GM12878 (cell line): ENCODE results near the gene ADAM19. TPM values are rescaled to one million over a fixed set of nuclear protein-coding genes. Genes with fewer than 3 reads are reported as not detected.

ENCODE experiments used
- ATAC-seq: fragments of 200-7000 bp; cut with Tn5 transposase; 3 replicates; pipeline ENCODE4 v1.9.1; 2020; ENCODE audit warnings: mild to moderate bottlenecking, moderate library complexity
- BruUV-seq: library from RNA; stranded (reverse); fragments of 400-500 nt; replicated peaks from 2 replicates; lab custom pipeline; 2021; lab: Mats Ljungman, UMichigan
- CTCF ChIA-PET: fragments of 300-600 bp; sonication (Branson Sonifier 250); formaldehyde crosslinking; extraction: SDS; loops from one replicate; lab custom pipeline; 2021; ENCODE audit warnings: inconsistent platforms; lab: Yijun Ruan, JAX
- POLR2A ChIA-PET: fragments of 350-600 bp; formaldehyde crosslinking; extraction: SDS; loops from one replicate; lab custom pipeline; 2021; ENCODE audit warnings: inconsistent platforms; lab: Charles Lee
- RAD21 ChIA-PET: fragments of 300-600 bp; sonication (Branson Sonifier 250); formaldehyde crosslinking; loops from one replicate; lab custom pipeline; 2023; ENCODE audit warnings: antibody characterized with exemption; ENCODE audit not compliant: unreplicated experiment; lab: Charles Lee
- SMC1A ChIA-PET: fragments of 300-600 bp; sonication (Branson Sonifier 250); formaldehyde crosslinking; loops from one replicate; lab custom pipeline; 2023; ENCODE audit not compliant: unreplicated experiment, uncharacterized antibody; lab: Charles Lee
- DNase-seq: peaks from one replicate; pipeline ENCODE4 v3.0.0-alpha.2; 2011; ENCODE audit warnings: low read depth, low spot score
- FAIRE-seq: peaks from 3 replicates; lab custom pipeline; 2011; peaks lifted over from hg19 to GRCh38; lab: Jason Lieb, UNC
- H2AFZ ChIP-seq: 2 replicates; pipeline ENCODE4 v1.6.0; 2011; ENCODE audit warnings: low read depth, low read length, control low read depth; ENCODE audit not compliant: control insufficient read depth
- H3K27ac ChIP-seq: 2 replicates; pipeline ENCODE4 v1.5.1; 2011; ENCODE audit warnings: control low read depth; ENCODE audit not compliant: control insufficient read depth, insufficient read depth
- H3K27me3 ChIP-seq, 2 experiments: replicated peaks in 1 of 2; 2 replicates each; pipeline versions ENCODE4 v1.6.0 to v1.6.1; 2011; ENCODE audit warnings: low read length in 1 of 2; ENCODE audit not compliant: control insufficient read depth in 2 of 2, insufficient read depth in 2 of 2
- H3K36me3 ChIP-seq, 2 experiments: 2 replicates each; pipeline ENCODE4 v1.5.1; 2011; ENCODE audit warnings: low read length in 1 of 2; ENCODE audit not compliant: control insufficient read depth in 2 of 2, insufficient read depth in 2 of 2
- H3K4me1 ChIP-seq: 2 replicates; pipeline ENCODE4 v1.6.1; 2011; ENCODE audit warnings: mild to moderate bottlenecking, low read length, moderate library complexity, mixed read lengths; ENCODE audit not compliant: control insufficient read depth, insufficient read depth
- H3K4me2 ChIP-seq: 2 replicates; pipeline ENCODE4 v1.6.0; 2011; ENCODE audit warnings: control low read depth; ENCODE audit not compliant: control insufficient read depth, insufficient read depth
- H3K4me3 ChIP-seq: fragments of 200-600 bp; sonication (generic); 2 replicates; pipeline ENCODE4 v1.5.1; 2016
- H3K79me2 ChIP-seq: 2 replicates; pipeline ENCODE4 v1.6.0; 2011; ENCODE audit warnings: low read length; ENCODE audit not compliant: control insufficient read depth, insufficient read depth
- H3K9ac ChIP-seq: 2 replicates; pipeline ENCODE4 v1.8.0; 2011; ENCODE audit warnings: low read length, control low read depth, mixed read lengths; ENCODE audit not compliant: control insufficient read depth, insufficient read depth
- H3K9me3 ChIP-seq: replicated peaks from 3 replicates; pipeline ENCODE4 v1.5.1; 2011; ENCODE audit warnings: mild to moderate bottlenecking, low read length; ENCODE audit not compliant: control insufficient read depth, insufficient read depth
- H4K20me1 ChIP-seq: 2 replicates; pipeline ENCODE4 v1.6.0; 2011; ENCODE audit not compliant: control insufficient read depth, insufficient read depth
- KLF5 ChIP-seq: fragments of 450-650 bp; IDR thresholded peaks from 2 replicates; pipeline ENCODE4 v1.6.1; 2014; ENCODE audit warnings: mild to moderate bottlenecking; ENCODE audit not compliant: partially characterized antibody
- MYC ChIP-seq: IDR thresholded peaks from 2 replicates; pipeline ENCODE4 v1.6.1; 2011; ENCODE audit warnings: mild to moderate bottlenecking, low read length, moderate library complexity, inconsistent platforms; ENCODE audit not compliant: insufficient read depth, insufficient replicate concordance, insufficient read length, severe bottlenecking
- PRDM15 ChIP-seq: fragments of 450-650 bp; formaldehyde crosslinking; IDR thresholded peaks from 2 replicates; pipeline ENCODE4 v1.4.0; 2020; ENCODE audit warnings: mild to moderate bottlenecking, moderate library complexity
- ZBTB4 ChIP-seq: fragments of 450-650 bp; formaldehyde crosslinking; IDR thresholded peaks from 2 replicates; pipeline ENCODE4 v1.4.0; 2022; ENCODE audit warnings: mild to moderate bottlenecking, moderate library complexity
- ZNF687 ChIP-seq: fragments of 450-650 bp; IDR thresholded peaks from 2 replicates; pipeline ENCODE4 v1.6.1; 2017; ENCODE audit warnings: mild to moderate bottlenecking, moderate library complexity
- WGBS: methylation state at CpG from one replicate; pipeline ENCODE4 v1.1.6; 2016; ENCODE audit warnings: low lambda C conversion rate; ENCODE audit not compliant: insufficient replicate concordance, insufficient coverage; ENCODE audit errors: missing lambda C conversion rate; 5-methylcytosine and 5-hydroxymethylcytosine counted together
- in situ Hi-C: fragments of 300-500 bp; cut with MboI; formaldehyde crosslinking; loops from 9 replicates; pipeline ENCODE4 v1.14.3; 2018; ENCODE audit warnings: mixed read lengths
- intact Hi-C: fragments of 100-400 bp; cut with micrococcal nuclease; formaldehyde crosslinking; loops from one replicate; pipeline ENCODE4 v1.14.2; 2022; ENCODE audit not compliant: unreplicated experiment
- polyA plus RNA-seq, 11 experiments: library from polyadenylated mRNA; depleted of rRNA in 4 of 11; unstranded in 6 of 11; stranded (reverse) in 5 of 11; fragments of >200 nt; fragmentation: Nextera tagmentation in 4 of 11; fragmentation: Illumina TruSeq in 1 of 11; extraction: Ambion mirVana in 4 of 11; extraction: Trizol in 1 of 11; gene quantifications; 1 replicate in 1 of 11; 2 replicates in 10 of 11; pipeline versions ENCODE4 v1.2.1 to v1.2.3, GENCODE V29; 2011 to 2016; ENCODE audit warnings: inconsistent platforms in 2 of 11, missing spikeins in 2 of 11, low read depth in 1 of 11
- total RNA-seq, 4 experiments: library from RNA; depleted of rRNA in 3 of 4; stranded (reverse); fragments of >200 nt in 3 of 4; fragmentation: Illumina TruSeq in 1 of 4; extraction: Trizol in 1 of 4; gene quantifications; 2 replicates each; pipeline versions ENCODE4 v1.2.1 to v1.2.3, GENCODE V29; 2013 to 2021

The ADAM19 gene
- total and polyA plus RNA-seq, 10 of the 15 experiments (the other 5 are each of a cell fraction or from before 2014, with no cell fraction given) = 16.0 to 92.8 (median 44.7) TPM

DNA sequence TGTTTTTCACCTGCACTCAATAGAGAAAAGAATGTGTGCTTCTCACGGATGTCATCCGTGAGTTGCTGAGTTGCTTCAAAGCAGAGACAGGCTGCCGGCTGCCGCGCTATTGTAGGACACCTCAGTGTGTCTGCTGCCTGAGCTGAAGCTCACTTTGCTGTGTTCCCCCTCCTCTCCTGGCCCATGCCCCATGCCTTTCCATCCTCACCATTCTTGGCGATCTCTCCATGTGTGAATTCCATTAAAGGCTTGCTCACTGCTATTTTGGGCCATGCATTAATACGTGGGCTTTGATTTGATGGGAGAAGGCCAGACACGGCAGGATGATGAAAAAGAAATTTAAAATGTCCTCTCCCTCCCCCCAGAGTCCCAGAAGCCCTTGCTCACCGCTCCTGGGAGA, 14.5 kb downstream of the ADAM19 start (continued):
- no peak for TF ChIP-seq ZBTB4

GRCh38 chr5:157559301-157559700, 16.3 kb downstream of the ADAM19 start:
- H3K79me2 ChIP-seq = peaks cover 3% of the 10 kb centered on the region
- intact Hi-C loops (loop anchor here (5.0 kb wide), 1 partner anchor 57 kb away; no protein-coding TSS in a partner anchor), in situ Hi-C loops (no loop called here)
- H3K27ac ChIP-seq = no peak overlapping the region
- no peaks in the 10 kb centered on the region; the same call in 1 of the 2 replicates for H4K20me1 ChIP-seq
- peaks cover 11 to 19% of the 10 kb centered on the region in 2 experiments for H3K36me3 ChIP-seq
- no peak for FAIRE-seq
- no peaks in the 10 kb centered on the region for H3K27me3 ChIP-seq
- peaks cover 19% of the 10 kb centered on the region for H3K4me1 ChIP-seq
- POLR2A ChIA-PET = interaction anchor here (0.9 to 3.5 kb wide), 2 partner anchors 8 to 10 kb away, joined by 3 to 18 read pairs; no protein-coding TSS in a partner anchor
- no peak overlapping the region for H2AFZ ChIP-seq
- BruUV-seq = TSS peak; percentile 0
- RAD21 ChIA-PET = no interaction called here
- no peak overlapping the region for H3K4me2 ChIP-seq
- no peaks in the 10 kb centered on the region for H3K9me3 ChIP-seq
- CTCF ChIA-PET = interaction anchor here (1.2 to 1.9 kb wide), 3 partner anchors 9 to 18 kb away, joined by 3 to 9 read pairs (median 6); no protein-coding TSS in a partner anchor
- no peak overlapping the region for H3K9ac ChIP-seq
- SMC1A ChIA-PET = interaction anchor here (1.0 to 6.1 kb wide), 4 partner anchors 9 to 18 kb away, joined by 3 to 79 read pairs (median 4); no protein-coding TSS in a partner anchor
- DNase-seq = no peak
- no peak overlapping the region for H3K4me3 ChIP-seq
- 81% methylated on average over 2 of the region's 2 CpGs for WGBS
- no peak for ATAC-seq
- no peak for TF ChIP-seq KLF5
- TF ChIP-seq ZBTB4 = no peak
- TF ChIP-seq MYC = no peak
- no peak for TF ChIP-seq PRDM15 (CRISPR knock-in tag)
- no peak for TF ChIP-seq ZNF687
